Skeletal muscle cell (primary cell): ENCODE results near the gene PCDHGA12.
"Not testable (repeated sequence)": the region's sequence is repeated elsewhere in the genome, so short reads cannot be mapped to it uniquely, and the experiment has no call there.

ENCODE experiments used
- DNase-seq: peaks from one replicate; pipeline ENCODE4 v3.0.0-alpha.2; 2010; ENCODE audit warnings: low read depth
- H3K4me3 ChIP-seq: 2 replicates; pipeline ENCODE4 v1.5.1; 2011; ENCODE audit warnings: low read depth, mild to moderate bottlenecking, control low read depth, low read length, moderate library complexity

Gene PCDHGA12

GRCh38 chr5:141403387-141403786, 26.9 kb upstream of the PCDHGA12 start:
- H3K4me3 ChIP-seq: peak overlapping the region; percentile 35
- no peak for DNase-seq

- not testable (repeated sequence) for DNase-seq
- peak within 1 kb of the TSS; percentile 34 for H3K4me3 ChIP-seq
These were observed 22.4 kb upstream of the PCDHGA12 start, which contains the start of gene PCDHGB6 for GRCh38 chr5:141407790-141408505. Gene PCDHGB6, plus strand, starts transcription at chr5:141408021. Its CDS starts 182 bp downstream, at chr5:141408203.

GRCh38 chr5:141409598-141410306, 20.6 kb upstream of the PCDHGA12 start:
- no peak overlapping the region for H3K4me3 ChIP-seq
- DNase-seq: no peak

- DNase-seq: no peak
- no peak overlapping the region for H3K4me3 ChIP-seq
These were observed 18.7 kb upstream of the PCDHGA12 start for GRCh38 chr5:141411575-141411974.

- DNase-seq: no peak
- H3K4me3 ChIP-seq: peak within 1 kb of the TSS; percentile 46
These were observed 17.3 kb upstream of the PCDHGA12 start, which contains the start of gene PCDHGA10 for GRCh38 chr5:141412854-141413539. Gene PCDHGA10, plus strand, starts transcription at chr5:141412987. Its CDS starts 189 bp downstream, at chr5:141413176.

GRCh38 chr5:141413540-141414069, 16.7 kb upstream of the PCDHGA12 start:
- DNase-seq: no peak
- peak overlapping the region; percentile 46 for H3K4me3 ChIP-seq

- H3K4me3 ChIP-seq, DNase-seq: not testable (repeated sequence)
These were observed 15.6 kb upstream of the PCDHGA12 start for GRCh38 chr5:141414548-141415274.

GRCh38 chr5:141415275-141415618, 15.1 kb upstream of the PCDHGA12 start:
- DNase-seq, H3K4me3 ChIP-seq: not testable (repeated sequence)

GRCh38 chr5:141417494-141418172, 12.7 kb upstream of the PCDHGA12 start, which contains the start of gene PCDHGB7:
Gene PCDHGB7, plus strand, starts transcription at chr5:141417677. Its CDS starts 183 bp downstream, at chr5:141417860.
- DNase-seq: peak; percentile 57

GRCh38 chr5:141419074-141419880, 11.0 kb upstream of the PCDHGA12 start:
- H3K4me3 ChIP-seq: no peak overlapping the region
- DNase-seq: no peak

More at GRCh38 chr5:141417494-141418172, 12.7 kb upstream of the PCDHGA12 start, which contains the start of gene PCDHGB7:
- peak within 1 kb of the TSS; percentile 48 for H3K4me3 ChIP-seq

GRCh38 chr5:141420855-141421488, 9.3 kb upstream of the PCDHGA12 start, which contains the start of gene PCDHGA11:
Gene PCDHGA11, plus strand, starts transcription at chr5:141421051. Its CDS starts 177 bp downstream, at chr5:141421228.
- DNase-seq: peak; percentile 36
- H3K4me3 ChIP-seq: peak within 1 kb of the TSS; percentile 60

GRCh38 chr5:141421489-141421855, 8.8 kb upstream of the PCDHGA12 start:
- peak overlapping the region; percentile 60 for H3K4me3 ChIP-seq
- no peak for DNase-seq

- no peak for DNase-seq
- no peak overlapping the region for H3K4me3 ChIP-seq
These were observed 7.5 kb upstream of the PCDHGA12 start for GRCh38 chr5:141422742-141423291.

GRCh38 chr5:141427783-141428426, 2.4 kb upstream of the PCDHGA12 start:
- no peak for DNase-seq
- no peak overlapping the region for H3K4me3 ChIP-seq

GRCh38 chr5:141431286-141431685, 979 bp downstream of the PCDHGA12 start:
- DNase-seq: no peak
- peak overlapping the region; percentile 37 for H3K4me3 ChIP-seq

- not testable (repeated sequence) for DNase-seq, H3K4me3 ChIP-seq
These were observed 2.0 kb downstream of the PCDHGA12 start for GRCh38 chr5:141432308-141432707.
